HepG2 (cell line): ENCODE measurements around the gene RNASE7. TPM values are rescaled to one million over a fixed set of nuclear protein-coding genes. Genes with fewer than 3 reads are reported as not detected.
A peak's percentile ranks its signal among the peaks of the same experiment; 100 is the strongest.

ENCODE experiments used
- ARNTL ChIP-seq: sonication (generic); formaldehyde crosslinking; IDR thresholded peaks from 2 replicates; pipeline ENCODE4 v1.4.0; 2020; ENCODE audit warnings: mild to moderate bottlenecking, missing genetic modification reagents
- GATAD1 ChIP-seq: IDR thresholded peaks from 2 replicates; pipeline ENCODE4 v1.6.1; 2016; ENCODE audit warnings: missing genetic modification reagents, missing compliant biosample characterization
- IKZF1 ChIP-seq: fragments of 450-650 bp; IDR thresholded peaks from 2 replicates; pipeline ENCODE4 v1.7.1; 2016
- KAT2B ChIP-seq: fragments of 150-350 bp; IDR thresholded peaks from 2 replicates; pipeline ENCODE4 v1.6.1; 2014; ENCODE audit warnings: low read depth, low read length, borderline replicate concordance
- MYNN ChIP-seq: sonication (generic); formaldehyde crosslinking; IDR thresholded peaks from 2 replicates; pipeline ENCODE4 v1.4.0; 2020; ENCODE audit warnings: mild to moderate bottlenecking, low read depth, missing genetic modification reagents
- SMAD3 ChIP-seq: sonication (generic); formaldehyde crosslinking; IDR thresholded peaks from 2 replicates; pipeline ENCODE4 v1.4.0; 2020; ENCODE audit warnings: missing genetic modification reagents
- SMAD9 ChIP-seq: sonication (generic); formaldehyde crosslinking; IDR thresholded peaks from 2 replicates; pipeline ENCODE4 v1.5.1; 2020; ENCODE audit warnings: mild to moderate bottlenecking, missing genetic modification reagents
- ZKSCAN8 ChIP-seq: IDR thresholded peaks from 2 replicates; pipeline ENCODE4 v1.6.1; 2016; ENCODE audit warnings: borderline replicate concordance, missing genetic modification reagents, missing compliant biosample characterization
- ZNF260 ChIP-seq: sonication (generic); formaldehyde crosslinking; IDR thresholded peaks from 2 replicates; pipeline ENCODE4 v1.4.0; 2020; ENCODE audit warnings: missing genetic modification reagents, low read depth, mild to moderate bottlenecking, borderline replicate concordance
- ZNF282 ChIP-seq: fragments of 450-650 bp; IDR thresholded peaks from 2 replicates; pipeline ENCODE4 v1.6.1; 2018; ENCODE audit not compliant: partially characterized antibody
- ZNF317 ChIP-seq: sonication (generic); formaldehyde crosslinking; IDR thresholded peaks from 2 replicates; pipeline ENCODE4 v1.5.0; 2020; ENCODE audit warnings: mild to moderate bottlenecking, missing genetic modification reagents
- ZNF672 ChIP-seq: sonication (generic); formaldehyde crosslinking; IDR thresholded peaks from 2 replicates; pipeline ENCODE4 v1.8.1; 2022; ENCODE audit warnings: missing genetic modification reagents
- polyA plus RNA-seq, 8 experiments: library from polyadenylated mRNA; depleted of rRNA in 3 of 8; stranded (reverse) in 7 of 8; unstranded in 1 of 8; fragments of >200 nt; fragmentation: Illumina TruSeq in 4 of 8; extraction: Trizol in 4 of 8; gene quantifications; 2 replicates each; pipeline versions ENCODE4 v1.2.1 to v1.2.3, GENCODE V29; 2011 to 2016; ENCODE audit warnings: low read depth in 4 of 8, missing spikeins in 1 of 8, mixed read lengths in 1 of 8; ENCODE audit not compliant: insufficient read depth in 1 of 8
- total RNA-seq, 5 experiments: library from RNA; depleted of rRNA; stranded (reverse); fragments of >200 nt; fragmentation: Illumina TruSeq; extraction: Trizol; gene quantifications; 2 replicates each; pipeline ENCODE4 v1.2.3, GENCODE V29; 2016; ENCODE audit warnings: low read depth in 1 of 5
- TF ChIP-seq, protein P1 (sequence below): IDR thresholded peaks from 2 replicates; pipeline ENCODE4 v1.6.1; 2016; ENCODE audit warnings: missing genetic modification reagents, missing compliant biosample characterization
- TF ChIP-seq, protein P2 (sequence below): sonication (generic); formaldehyde crosslinking; IDR thresholded peaks from 2 replicates; pipeline ENCODE4 v1.5.0; 2020; ENCODE audit warnings: mild to moderate bottlenecking, missing genetic modification reagents
- TF ChIP-seq, protein P3 (sequence below): sonication (generic); formaldehyde crosslinking; IDR thresholded peaks from 2 replicates; pipeline ENCODE4 v1.8.1; 2022; ENCODE audit warnings: mild to moderate bottlenecking, missing genetic modification reagents
- TF ChIP-seq, protein P4 (sequence below): sonication (generic); formaldehyde crosslinking; IDR thresholded peaks from 2 replicates; pipeline ENCODE4 v1.5.1; 2020; ENCODE audit warnings: missing genetic modification reagents, mild to moderate bottlenecking, borderline replicate concordance
- TF ChIP-seq, protein P5 (sequence below): sonication (generic); formaldehyde crosslinking; IDR thresholded peaks from 2 replicates; pipeline ENCODE4 v1.4.0; 2020; ENCODE audit warnings: missing genetic modification reagents, borderline replicate concordance

The RNASE7 gene
- total and polyA plus RNA-seq, 2 of the 13 experiments (the other 11 are each of a cell fraction or from before 2014, with no cell fraction given): 0.04 TPM; not detected in 1

DNA sequence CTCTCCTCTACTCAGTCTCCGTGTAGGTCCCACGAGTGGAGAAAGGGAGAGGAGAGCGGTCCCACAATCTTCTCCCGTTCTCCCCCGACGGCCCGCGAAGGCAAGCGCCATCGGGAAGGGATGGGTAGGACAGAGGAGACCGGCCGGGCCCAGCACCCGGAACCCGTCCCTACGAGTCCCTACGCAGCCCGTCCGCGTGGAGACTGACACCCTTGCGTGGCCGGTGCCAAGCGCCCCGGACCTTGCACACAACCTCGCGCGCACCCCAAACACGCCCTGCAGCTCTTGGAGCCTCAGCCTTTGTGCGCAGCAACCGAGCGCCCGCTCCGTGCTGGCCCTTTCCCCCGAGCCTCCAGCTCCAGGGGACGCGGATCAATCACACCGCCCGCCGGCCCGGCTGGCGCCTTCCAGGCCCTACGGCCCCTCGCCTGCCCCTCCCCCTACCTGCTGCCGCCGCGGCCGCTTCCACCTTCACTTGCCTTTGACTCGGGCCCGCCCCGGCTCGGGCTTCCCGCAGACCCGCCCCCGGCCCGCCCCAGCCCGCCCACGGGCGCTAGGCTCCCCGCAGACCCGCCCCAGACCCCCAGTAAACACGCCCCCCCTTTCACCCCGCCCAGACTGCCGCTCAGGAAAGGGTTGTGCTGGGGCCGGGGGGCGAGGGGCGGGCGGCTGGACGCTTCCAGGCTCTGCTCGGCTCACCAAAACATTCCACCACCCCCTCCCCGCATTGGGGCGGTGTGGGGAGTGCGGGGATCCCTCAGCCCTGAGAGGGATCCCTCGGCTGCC, 17.4 kb upstream of the RNASE7 start, which contains the start of gene NDRG2 (continued):
- TF ChIP-seq, protein P1, sequence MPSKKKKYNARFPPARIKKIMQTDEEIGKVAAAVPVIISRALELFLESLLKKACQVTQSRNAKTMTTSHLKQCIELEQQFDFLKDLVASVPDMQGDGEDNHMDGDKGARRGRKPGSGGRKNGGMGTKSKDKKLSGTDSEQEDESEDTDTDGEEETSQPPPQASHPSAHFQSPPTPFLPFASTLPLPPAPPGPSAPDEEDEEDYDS (CRISPR knock-in tag): no peak; the same call in 1 of the 2 replicates
- TF ChIP-seq ZNF282 (no peak), ARNTL (CRISPR knock-in tag) (no peak), ZNF672 (CRISPR knock-in tag) (no peak), SMAD3 (CRISPR knock-in tag) (no peak), KAT2B (no peak), SMAD9 (CRISPR knock-in tag) (no peak), GATAD1 (CRISPR knock-in tag) (0 out of 2 replicates have a peak, but pooled peaks have one; percentile 35), IKZF1 (no peak), ZKSCAN8 (CRISPR knock-in tag) (no peak), ZNF260 (CRISPR knock-in tag) (no peak), MYNN (CRISPR knock-in tag) (no peak), ZNF317 (CRISPR knock-in tag) (peak; percentile 60; the same call in 1 of the 2 replicates)
- TF ChIP-seq, protein P2, sequence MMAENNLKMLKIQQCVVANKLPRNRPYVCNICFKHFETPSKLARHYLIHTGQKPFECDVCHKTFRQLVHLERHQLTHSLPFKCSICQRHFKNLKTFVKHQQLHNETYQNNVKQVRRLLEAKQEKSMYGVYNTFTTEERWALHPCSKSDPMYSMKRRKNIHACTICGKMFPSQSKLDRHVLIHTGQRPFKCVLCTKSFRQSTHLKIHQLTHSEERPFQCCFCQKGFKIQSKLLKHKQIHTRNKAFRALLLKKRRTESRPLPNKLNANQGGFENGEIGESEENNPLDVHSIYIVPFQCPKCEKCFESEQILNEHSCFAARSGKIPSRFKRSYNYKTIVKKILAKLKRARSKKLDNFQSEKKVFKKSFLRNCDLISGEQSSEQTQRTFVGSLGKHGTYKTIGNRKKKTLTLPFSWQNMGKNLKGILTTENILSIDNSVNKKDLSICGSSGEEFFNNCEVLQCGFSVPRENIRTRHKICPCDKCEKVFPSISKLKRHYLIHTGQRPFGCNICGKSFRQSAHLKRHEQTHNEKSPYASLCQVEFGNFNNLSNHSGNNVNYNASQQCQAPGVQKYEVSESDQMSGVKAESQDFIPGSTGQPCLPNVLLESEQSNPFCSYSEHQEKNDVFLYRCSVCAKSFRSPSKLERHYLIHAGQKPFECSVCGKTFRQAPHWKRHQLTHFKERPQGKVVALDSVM (CRISPR knock-in tag): peak; percentile 51
- TF ChIP-seq, protein P3, sequence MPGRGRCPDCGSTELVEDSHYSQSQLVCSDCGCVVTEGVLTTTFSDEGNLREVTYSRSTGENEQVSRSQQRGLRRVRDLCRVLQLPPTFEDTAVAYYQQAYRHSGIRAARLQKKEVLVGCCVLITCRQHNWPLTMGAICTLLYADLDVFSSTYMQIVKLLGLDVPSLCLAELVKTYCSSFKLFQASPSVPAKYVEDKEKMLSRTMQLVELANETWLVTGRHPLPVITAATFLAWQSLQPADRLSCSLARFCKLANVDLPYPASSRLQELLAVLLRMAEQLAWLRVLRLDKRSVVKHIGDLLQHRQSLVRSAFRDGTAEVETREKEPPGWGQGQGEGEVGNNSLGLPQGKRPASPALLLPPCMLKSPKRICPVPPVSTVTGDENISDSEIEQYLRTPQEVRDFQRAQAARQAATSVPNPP (CRISPR knock-in tag): no peak
- TF ChIP-seq, protein P4, sequence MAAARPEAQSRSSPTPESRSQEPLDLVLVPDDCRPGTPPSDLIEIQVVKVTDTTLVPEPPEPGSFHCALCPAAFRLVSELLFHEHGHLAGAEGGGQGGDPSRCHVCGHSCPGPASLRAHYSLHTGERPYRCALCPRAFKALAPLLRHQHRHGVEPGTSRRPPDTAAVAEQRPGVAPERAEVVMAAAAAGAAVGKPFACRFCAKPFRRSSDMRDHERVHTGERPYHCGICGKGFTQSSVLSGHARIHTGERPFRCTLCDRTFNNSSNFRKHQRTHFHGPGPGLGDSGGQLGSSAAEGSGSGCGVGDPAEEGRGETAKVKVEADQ (CRISPR knock-in tag): 0 out of 2 replicates have a peak, but pooled peaks have one; percentile 17
- TF ChIP-seq, protein P5, sequence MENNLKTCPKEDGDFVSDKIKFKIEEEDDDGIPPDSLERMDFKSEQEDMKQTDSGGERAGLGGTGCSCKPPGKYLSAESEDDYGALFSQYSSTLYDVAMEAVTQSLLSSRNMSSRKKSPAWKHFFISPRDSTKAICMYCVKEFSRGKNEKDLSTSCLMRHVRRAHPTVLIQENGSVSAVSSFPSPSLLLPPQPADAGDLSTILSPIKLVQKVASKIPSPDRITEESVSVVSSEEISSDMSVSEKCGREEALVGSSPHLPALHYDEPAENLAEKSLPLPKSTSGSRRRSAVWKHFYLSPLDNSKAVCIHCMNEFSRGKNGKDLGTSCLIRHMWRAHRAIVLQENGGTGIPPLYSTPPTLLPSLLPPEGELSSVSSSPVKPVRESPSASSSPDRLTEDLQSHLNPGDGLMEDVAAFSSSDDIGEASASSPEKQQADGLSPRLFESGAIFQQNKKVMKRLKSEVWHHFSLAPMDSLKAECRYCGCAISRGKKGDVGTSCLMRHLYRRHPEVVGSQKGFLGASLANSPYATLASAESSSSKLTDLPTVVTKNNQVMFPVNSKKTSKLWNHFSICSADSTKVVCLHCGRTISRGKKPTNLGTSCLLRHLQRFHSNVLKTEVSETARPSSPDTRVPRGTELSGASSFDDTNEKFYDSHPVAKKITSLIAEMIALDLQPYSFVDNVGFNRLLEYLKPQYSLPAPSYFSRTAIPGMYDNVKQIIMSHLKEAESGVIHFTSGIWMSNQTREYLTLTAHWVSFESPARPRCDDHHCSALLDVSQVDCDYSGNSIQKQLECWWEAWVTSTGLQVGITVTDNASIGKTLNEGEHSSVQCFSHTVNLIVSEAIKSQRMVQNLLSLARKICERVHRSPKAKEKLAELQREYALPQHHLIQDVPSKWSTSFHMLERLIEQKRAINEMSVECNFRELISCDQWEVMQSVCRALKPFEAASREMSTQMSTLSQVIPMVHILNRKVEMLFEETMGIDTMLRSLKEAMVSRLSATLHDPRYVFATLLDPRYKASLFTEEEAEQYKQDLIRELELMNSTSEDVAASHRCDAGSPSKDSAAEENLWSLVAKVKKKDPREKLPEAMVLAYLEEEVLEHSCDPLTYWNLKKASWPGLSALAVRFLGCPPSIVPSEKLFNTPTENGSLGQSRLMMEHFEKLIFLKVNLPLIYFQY (CRISPR knock-in tag): peak; percentile 71; the same call in 1 of the 2 replicates
